Activated CD4-positive, alpha-beta T cell treated with anti-CD3 and anti-CD28 coated beads, Interleukin-2, amount 50 U/mL, for 48 hours (primary cell): ENCODE data around the gene MBD1.
"Not testable (repeated sequence)": the region's sequence is repeated elsewhere in the genome, so short reads cannot be mapped to it uniquely, and the experiment has no call there.

Experiments
- DNase-seq, 2 experiments: peaks; one replicate each; pipeline ENCODE4 v3.0.0-alpha.2; 2020

The MBD1 gene

DNA sequence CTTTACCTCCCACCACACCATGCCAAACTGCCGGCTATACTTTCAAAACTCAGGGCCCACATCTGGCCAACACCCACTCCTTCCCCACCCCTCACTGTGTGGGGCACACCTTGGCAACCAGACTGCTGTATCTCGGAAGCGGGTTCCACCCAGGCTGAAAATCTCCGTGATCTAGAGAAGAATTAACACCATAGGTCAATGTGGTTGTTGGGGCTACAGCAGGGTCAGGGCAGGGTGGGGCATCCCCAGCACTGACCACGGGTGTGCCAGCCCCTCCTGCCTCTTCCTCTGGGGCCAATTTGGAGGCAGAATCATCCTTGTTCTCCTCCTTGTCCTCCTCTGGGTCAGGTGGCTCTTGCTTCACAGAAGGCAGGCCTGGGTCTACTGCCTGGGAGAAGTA, 8.8 kb downstream of the MBD1 start:
- DNase-seq = no peak

DNA sequence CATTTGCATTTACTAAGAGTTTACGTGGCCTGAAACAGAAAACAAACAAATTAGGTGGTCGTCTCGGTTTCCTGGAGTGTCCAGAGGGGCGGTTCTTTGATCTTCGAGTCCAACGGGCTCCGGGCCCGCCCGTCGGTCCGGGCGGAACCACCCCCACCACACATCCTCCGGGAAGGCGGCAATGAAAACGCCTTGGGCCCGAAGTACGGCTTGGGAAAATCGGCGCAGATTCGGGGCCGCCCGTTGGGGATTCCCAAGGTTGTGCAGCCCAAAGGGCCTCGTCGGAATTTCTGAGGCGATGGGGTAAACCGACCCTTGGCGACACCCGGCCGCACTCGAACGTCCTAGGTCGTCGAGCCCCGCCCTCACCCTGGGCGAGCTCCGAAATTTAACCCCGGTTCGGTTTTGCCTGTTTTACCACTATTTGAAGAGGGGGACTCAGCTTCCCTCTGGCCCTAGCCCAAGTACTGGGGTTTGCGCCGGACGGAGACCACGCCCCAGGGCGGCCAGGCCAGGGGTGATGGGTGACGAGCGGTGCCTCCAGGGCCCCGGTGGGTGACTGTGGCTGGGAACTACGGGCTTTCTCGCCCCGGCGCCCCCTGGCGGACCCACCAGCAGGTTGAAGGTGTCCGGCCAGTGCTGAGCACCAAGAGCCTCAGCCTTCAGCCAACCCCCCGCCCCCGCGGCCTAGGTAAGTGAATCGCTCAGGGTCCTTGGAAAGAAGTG, 13.1 kb downstream of the MBD1 start:
- DNase-seq = peak; percentile 82 to 86

DNA sequence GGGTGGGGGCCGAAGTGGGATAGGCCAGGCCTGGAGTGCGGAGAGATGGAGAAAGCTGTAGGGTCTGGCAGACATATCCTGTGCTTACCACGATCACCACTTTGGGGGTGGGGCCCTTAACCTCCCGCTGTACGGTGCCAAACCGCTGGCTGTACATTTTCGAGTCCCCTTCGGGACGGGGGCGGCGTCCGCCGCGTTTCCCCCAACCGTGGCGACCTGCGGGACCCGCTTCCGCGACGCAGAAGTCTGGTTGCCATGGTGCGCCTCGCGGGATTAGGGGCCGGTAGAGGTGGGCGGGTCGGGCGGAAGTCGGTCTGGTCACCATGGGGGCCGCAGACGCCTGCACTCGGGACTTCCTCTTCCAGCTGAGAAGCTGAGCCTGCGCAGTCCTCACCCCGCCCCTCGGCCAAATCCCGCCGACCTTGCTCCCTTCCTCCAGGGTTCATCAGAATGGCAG, 15.0 kb downstream of the MBD1 start, which contains the start of gene CFAP53:
Gene CFAP53 (minus strand): TSS at position 248 of the 457 bp plus-strand sequence. CDS start 91 bp downstream, at position 157.
- peak; percentile 88 to 91 for DNase-seq

DNA sequence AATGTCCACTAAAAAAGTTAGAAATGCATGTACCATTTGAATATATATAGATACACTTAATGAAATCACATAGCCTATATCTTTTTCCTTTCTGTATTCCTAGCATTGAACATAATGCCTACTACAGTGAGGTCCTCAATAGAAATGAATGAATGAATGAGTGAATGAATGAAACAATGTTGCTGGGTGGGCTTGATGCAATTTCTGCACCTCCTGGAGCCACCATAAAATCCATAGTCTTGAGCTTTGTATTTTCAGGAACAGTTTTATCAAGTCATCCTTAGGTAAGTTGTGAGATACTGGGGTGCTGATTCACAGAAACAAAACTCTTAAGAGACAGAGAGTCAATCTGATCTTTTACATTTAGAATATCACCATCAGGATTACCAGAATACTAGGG, 18.3 kb downstream of the MBD1 start:
- no peak for DNase-seq

DNA sequence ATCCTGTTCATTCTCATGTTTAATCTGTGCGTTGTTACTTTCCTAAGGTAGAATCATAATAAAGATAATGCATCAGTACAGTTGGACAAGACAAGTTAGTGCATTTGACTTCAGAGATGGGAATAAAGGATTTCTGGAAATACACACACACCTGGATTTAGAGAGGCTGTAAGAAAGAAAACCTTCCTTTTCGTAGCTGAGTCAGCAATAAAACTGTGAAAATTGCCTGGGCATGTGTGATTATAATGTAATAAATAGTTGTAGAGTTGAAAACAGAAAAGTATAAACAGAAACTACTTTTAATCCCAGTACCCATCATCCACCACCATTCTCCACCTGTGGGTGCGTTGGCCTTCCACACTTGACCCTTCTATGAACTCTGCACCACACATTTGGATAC, 30.4 kb downstream of the MBD1 start:
- no peak for DNase-seq

DNA sequence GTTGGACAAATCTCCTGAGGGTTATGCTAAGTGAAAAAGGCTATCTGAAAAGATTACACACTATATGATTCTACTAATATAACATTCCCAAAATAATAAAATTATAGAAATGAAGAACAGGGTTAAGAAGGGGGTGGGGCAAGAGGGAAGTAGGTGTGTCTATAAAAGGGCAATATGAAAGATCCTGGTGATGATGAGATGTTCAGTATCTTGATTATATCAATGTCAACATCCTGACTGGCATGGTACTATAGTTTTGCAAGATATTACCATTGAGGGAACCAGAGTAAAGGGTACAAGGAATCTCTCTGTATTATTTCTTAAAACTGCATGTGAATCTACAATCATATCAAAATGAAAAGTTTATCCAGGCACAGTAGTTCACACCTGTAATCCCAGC, 31.7 kb downstream of the MBD1 start:
- no peak for DNase-seq

DNA sequence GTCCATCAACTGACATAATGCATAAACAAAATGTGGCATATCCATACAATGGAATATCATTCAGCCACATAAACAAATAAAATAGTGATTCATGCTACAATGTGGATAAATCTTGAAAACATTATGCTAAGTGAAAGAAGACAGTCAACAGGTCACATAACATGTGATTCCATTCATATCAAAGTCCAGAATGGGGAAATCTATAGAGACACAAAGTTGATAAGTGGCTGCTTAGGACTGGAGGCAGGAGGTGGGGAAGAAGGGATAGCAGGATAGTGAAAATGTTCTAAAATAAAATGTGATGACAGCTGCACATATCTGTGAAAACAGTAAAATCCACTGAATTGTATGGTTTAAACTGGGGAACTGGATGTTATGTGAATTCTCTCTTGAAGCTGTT, 33.8 kb downstream of the MBD1 start:
- DNase-seq = no peak

DNA sequence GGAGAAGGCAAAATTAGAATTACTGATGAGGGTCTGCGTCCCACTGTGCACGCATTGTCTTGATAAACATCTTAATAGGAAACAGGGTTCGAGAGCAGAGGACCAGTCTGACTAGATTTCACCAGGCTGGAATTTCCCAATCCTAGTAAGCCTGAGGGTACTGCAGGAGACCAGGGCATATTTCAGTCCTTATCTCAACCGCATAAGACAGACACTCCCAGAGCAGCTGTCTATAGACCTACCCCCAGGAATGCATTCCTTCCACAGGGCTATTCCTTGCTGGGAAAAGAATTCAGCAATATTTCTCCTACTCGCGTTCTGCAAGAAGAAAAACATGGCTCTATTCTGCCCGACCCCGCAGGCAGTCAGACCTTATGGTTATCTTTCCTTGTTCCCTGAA, 39.6 kb downstream of the MBD1 start:
- DNase-seq = not testable (repeated sequence)

DNA sequence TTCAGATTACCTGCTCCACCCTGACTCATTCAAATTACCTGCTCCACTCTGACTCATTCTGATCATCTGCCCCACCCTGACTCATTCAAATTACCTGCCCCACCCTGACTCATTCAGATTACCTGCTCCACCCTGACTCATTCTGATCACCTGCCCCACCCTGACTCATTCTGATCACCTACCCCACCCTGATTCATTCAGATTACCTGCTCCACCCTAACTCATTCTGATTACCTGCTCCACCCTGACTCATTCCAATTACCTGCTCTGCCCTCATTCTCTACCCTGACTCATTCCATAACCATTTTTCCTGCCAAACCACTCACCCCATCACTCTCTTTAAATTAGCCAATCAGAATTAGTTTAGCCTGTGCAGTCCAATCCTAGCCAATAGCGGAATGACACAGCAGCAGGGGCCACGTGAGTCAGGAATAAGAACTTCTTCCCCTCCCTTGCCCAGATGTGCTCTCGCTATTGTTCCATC, 41.2 kb downstream of the MBD1 start:
- peak in 1 of 2 experiments; percentile 5 for DNase-seq

DNA sequence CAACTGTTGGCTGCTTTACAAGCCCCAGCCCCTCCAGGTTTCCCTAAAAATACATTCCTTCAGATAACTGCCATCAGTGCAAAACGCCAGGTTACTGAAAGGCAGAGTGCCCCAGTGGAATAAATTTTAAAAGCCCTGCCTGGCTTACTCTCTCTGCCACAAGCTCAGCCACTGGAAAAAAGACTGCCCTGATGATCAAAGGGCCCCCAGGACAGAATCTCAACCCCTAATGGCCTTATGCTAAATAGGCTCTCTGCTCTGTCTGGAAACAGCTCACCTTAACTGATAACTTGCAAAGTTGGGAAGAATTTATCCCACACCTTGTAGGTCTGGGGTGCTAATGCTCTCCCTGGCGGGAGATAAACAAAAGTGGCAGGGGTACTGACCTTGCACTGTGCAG, 48.9 kb downstream of the MBD1 start:
- DNase-seq = no peak

DNA sequence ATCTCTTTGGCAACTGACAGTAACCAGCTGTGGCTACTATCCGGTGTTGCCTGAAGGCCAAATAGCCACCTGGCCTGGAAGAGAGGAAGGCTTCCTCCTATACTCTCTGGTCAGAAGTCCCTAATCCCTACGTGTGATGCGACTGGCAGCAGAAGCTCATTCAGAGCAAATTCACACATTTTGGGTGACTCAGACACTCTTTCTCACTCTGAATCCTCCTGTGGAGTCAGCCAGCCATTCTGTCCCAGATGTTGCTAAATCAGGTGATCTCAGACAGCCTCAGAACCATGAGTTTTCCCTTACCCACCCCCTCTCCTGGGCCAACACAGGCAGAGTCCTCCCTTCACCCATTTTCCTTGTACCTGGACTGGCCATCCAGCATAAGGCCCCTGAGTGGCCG, 49.7 kb downstream of the MBD1 start:
- DNase-seq = peak in 1 of 2 experiments; percentile 10

DNA sequence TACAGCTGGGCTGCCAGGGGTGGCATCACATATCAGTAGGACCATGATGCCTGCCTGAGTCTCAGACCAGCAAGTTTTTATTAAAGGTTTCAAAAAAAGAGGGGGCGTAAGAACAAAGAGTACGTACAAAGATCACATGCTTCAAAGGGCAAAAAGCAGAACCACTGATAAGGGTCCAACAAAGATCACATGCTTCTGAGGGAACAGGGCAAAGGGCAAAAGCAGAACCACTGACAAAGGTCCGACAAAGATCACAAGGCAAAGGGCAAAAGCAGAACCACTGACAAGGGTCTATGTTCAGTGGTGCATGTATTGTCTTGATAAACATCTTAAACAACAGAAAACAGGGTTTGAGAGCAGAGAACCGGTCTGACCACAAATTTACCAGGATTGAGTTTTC, 61.1 kb downstream of the MBD1 start:
- not testable (repeated sequence) for DNase-seq
